Measurements from ENCODE around the gene RAB11FIP2.

Gene RAB11FIP2

GRCh38 chr10:117980216-117980615 lies 66.5 kb downstream of the RAB11FIP2 start:
- DNase-seq: no peak

GRCh38 chr10:117972168-117972837 lies 74.4 kb downstream of the RAB11FIP2 start:
- peak; percentile 5 for DNase-seq

GRCh38 chr10:117970962-117971361 lies 75.8 kb downstream of the RAB11FIP2 start:
- DNase-seq: no peak

GRCh38 chr10:117969592-117969991 lies 77.1 kb downstream of the RAB11FIP2 start:
- no peak for DNase-seq

DNA sequence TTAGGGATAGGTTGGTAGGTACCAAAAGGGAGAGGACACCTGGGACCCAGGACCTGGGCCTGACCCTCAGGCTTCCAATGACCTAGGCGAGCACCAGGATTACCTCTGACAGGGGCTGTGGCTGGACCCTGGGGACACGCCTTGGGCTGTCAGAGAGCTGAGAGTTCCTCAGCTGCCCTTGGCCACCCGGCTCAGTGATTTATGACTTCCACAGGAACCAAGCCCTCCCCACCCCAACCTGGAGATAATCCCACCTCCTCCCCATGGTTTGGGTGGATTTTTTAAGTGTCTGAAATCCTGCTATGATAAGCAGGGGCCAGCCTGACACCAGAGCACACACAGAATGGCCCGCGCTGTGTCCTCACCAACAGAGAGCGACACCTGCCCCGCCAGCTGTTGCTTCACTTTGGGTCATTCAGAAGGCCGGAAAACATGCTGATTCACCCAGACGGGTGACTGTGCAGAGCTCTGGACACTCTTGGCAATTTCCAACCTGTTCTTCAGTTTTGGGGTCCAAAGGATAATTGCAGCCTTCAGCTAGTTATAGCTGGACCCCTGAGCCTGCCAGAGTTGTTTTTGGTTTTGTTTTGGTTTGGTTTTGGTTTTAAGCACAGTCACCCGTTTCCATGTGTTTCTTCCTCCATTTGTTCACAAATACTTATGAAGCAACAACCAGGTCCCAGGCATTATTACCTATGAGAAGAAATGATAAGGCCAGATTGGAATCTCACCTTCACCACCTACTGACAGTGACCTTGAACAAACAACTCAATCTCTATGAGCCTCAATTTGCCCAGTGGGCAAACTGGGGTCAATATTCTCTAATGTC lies 78.2 kb downstream of the RAB11FIP2 start:
- no peak for DNase-seq

DNA sequence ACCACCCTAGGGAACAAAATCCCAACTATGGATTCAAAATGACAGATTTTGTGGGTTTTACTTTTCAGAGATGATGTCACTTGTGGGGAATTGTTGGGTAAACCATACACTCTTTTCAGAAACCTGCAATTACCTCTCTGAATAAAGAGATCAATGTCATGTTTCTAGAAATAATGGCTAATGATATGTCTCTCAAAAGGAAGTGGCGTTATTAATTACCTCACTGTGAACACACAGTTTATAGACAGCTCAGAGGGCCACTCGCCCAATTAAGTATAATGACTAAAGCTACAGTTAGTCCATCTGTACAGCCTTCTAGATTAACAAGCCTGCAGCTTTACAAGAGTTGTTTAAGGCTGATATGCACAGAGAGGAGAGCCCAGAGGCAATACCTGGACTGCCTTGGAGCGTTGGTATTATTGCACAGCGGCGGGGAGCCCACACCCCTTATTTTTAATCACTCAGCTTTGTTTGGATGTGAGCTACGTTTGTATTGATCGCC lies 79.5 kb downstream of the RAB11FIP2 start:
- DNase-seq: peak; percentile 62

GRCh38 chr10:117965984-117966383 lies 80.8 kb downstream of the RAB11FIP2 start:
- DNase-seq: no peak

DNA sequence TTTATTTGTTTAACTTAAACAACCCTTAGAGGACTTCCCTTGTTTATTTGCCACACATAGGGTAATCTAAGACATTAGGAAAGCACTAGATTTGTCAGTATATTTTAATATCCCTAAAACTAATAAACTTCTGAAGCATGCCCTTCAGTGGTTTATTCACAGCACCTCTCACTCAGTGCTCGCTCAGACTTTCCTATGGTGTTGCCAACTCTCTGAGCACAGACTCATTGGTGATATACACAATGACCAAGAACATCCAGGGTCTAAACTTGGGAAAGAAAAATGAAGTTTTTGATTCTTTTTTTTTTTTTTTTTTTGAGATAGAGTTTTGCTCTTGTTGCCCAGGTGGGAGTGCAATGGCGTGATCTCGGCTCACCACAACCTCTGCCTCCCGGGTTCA lies 82.2 kb downstream of the RAB11FIP2 start:
- DNase-seq: no peak

- no peak for DNase-seq
Observed at GRCh38 chr10:117960345-117960935, 86.3 kb downstream of the RAB11FIP2 start.

- no peak for DNase-seq
Observed at GRCh38 chr10:117956972-117957371, 89.8 kb downstream of the RAB11FIP2 start.

DNA sequence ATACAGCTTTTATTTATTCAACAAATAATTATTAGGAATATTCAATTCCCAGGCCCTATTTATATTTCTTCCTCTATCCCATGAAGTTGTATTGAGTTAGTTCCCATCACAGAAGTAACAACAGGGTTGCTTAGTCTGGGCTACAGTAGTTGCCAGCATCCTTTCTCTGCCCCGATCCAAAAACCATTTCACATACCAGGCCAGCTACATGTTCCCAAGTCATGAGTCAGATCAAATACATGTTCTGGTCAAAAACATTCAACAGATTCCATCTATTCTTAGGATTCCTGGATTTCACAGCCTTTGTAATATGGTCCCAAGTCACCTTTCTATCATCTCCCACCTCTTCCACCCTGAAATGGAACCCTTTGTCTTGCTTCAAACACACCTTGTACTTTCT lies 91.6 kb downstream of the RAB11FIP2 start:
- DNase-seq: no peak
